Mesenteric fat pad (tissue), 1 donor: ENCODE data around the gene COL15A1. TPM values are rescaled to one million over a fixed set of nuclear protein-coding genes. Genes with fewer than 3 reads are reported as not detected.

Source experiments
- DNase-seq: peaks from one replicate; pipeline ENCODE4 v3.0.0-alpha.2; 2020; ENCODE audit warnings: low spot score
- total RNA-seq: library from RNA; stranded (reverse); fragmentation: NEBNext Ultra II Directional; extraction: Animal tissue kit (Norgen Biotek cat#: 25700); gene quantifications from one replicate; pipeline ENCODE4 v1.2.1, GENCODE V29; 2021
- donor health status: DM: yes; HTN: yes; CAD: no.

COL15A1 gene
- total RNA-seq, 1 donor from 2014 or later = 73.3 TPM

DNA sequence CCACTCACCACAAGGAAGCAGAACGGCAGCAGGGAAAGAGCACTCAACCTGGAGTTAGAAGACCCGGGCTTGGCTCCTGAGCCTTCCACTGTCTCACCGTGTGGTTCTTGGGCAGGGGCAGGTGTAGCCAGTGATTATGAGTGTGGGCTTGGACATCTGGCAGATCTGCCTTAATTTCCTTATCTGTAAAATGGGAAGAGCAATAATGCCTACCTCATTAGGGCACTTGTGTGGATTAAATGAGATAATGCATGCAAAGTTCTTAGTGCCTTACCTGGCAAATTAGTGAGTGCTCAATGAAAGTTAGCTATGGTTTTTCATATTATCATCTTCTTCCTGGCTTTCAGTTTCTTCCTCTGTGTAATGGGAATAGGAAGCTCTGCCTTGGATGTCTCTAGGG lies 28.1 kb upstream of the COL15A1 start:
- DNase-seq = no peak

DNA sequence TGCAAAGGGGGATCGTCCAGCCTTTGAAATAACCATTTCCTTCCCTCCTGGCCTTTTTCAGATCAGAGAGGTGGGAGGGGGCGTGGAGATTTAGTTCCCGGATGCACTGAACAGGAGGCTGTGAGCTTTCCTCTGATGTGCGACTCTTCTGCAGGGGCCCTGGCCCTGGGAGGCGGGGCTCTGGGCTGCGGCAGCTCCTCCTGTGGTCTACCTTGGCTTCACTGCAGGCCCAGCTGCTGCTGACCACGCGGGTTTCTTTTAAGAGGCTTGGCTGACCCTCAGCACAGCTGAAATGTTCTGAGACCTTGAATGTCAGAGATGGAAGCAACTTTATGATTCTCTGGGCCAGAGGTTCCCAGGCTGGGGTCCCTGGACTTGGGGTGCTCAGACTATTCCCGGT lies 27.0 kb upstream of the COL15A1 start:
- no peak for DNase-seq

- no peak for DNase-seq
Measured at GRCh38 chr9:98917746-98918487, 25.8 kb upstream of the COL15A1 start.

DNA sequence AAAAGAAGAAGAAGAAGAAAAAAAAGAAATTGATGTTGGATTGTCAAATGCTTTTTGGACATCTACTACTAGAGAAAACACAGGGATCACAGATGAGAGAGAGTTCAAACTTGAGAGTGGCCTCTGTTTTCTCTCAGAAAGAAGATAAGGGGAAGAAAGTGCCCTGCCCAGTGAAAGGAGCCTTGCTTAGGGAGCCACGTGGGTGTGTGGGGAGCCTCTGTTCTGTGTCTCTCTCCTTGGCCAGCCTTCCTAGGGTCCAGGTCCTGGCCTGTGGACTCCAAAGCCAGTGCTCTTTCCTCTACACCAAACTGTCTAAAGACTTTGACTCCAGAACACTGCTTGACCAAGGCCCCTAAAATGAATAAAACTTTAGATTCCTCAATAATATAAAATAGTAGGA lies 22.0 kb upstream of the COL15A1 start:
- no peak for DNase-seq

GRCh38 chr9:98922721-98923435 lies 20.8 kb upstream of the COL15A1 start:
- DNase-seq = no peak

DNA sequence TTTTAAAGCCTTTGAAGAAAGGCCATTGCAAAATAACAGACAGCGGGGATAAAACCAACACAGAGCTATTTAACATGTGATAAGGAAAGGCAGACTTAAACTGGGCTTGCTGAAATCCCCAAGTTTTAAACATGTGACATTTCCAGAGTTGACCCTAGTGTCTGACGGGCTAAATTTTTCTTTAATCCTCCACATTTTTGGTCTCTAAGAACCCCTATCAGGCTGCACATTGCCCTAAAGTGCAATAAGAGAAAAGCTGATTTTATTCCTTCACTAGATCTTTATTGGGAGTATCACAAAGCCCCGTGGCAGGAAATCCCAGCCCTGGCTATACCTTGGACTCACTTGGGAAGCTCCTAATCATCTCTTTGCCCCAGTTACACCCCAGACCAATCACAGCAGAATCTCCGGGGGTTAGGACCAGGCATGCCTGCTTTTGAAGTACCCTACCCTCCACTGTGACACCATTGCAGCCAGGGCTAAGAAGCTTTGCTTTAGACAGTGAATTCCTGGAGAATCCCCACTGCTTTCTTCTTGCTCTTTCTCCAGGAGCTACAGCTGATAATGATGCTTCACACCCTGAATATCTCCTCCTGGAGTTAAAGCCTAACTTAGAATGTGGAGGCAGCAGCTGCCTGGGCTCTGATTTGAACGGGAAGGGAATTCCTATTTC lies 20.1 kb upstream of the COL15A1 start:
- no peak for DNase-seq

- DNase-seq = no peak
Measured at GRCh38 chr9:98924946-98925820, 18.5 kb upstream of the COL15A1 start.

DNA sequence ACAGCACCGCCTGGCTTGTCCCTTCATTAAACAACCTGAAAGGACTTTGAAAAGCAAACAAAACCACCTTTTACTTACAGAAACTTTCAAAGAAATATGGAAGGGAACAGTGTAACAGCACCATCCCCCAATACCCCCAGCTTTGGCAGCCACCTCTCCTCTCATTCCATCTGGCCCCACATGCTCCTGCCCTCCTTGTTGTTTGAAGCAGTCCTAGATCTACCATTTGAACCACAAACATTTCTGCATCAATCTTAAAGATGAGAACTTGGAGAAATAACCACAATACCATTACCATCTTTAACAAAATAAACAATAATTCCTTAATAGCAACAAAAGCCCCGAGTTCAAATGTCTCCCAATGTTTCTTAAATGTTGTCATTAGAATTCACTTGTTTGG lies 17.8 kb upstream of the COL15A1 start:
- DNase-seq = no peak

- DNase-seq = no peak
Measured at GRCh38 chr9:98927724-98928123, 16.0 kb upstream of the COL15A1 start.

GRCh38 chr9:98929071-98929470 lies 14.6 kb upstream of the COL15A1 start:
- DNase-seq = no peak

DNA sequence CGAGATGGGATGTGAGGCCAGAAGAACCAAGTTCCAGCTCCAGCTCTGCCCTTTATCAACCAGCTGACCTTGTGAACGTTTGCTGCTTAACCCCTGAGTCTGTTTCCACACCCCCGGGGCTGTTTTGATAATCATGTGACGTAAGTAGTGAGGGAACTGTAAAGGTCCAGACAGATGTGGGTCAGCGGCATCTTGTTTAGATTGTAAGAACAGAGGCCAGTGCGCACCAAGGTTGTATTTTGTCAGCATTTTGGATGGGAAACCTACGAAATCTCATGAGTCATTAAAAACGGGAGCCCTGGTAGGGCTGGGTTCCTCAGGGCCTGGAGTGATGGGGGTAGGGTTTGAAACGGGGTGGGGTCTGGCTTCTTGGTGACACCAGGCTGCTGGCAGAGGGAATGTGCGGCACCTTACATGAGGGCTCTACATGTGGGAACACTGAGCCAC lies 13.8 kb upstream of the COL15A1 start:
- no peak for DNase-seq

DNA sequence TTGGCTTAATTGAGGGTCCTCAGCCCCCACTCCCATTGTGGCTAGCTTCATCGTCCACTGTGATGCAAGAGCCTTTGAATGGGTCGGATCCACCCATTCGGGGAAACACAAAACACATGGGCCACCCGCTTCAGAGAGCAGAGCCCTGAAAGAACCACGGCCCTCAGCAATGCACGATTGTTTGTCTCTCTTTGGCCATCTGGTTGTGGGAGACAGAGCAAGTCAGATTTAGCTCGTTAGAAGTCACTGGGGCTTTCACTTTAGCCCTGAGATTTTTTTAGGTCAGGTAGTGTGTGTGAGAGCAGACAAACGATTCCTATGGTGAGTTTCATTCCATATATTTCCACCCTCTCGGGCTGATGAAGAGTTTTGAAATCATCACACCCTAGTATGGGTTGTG lies 12.9 kb upstream of the COL15A1 start:
- DNase-seq = no peak

DNA sequence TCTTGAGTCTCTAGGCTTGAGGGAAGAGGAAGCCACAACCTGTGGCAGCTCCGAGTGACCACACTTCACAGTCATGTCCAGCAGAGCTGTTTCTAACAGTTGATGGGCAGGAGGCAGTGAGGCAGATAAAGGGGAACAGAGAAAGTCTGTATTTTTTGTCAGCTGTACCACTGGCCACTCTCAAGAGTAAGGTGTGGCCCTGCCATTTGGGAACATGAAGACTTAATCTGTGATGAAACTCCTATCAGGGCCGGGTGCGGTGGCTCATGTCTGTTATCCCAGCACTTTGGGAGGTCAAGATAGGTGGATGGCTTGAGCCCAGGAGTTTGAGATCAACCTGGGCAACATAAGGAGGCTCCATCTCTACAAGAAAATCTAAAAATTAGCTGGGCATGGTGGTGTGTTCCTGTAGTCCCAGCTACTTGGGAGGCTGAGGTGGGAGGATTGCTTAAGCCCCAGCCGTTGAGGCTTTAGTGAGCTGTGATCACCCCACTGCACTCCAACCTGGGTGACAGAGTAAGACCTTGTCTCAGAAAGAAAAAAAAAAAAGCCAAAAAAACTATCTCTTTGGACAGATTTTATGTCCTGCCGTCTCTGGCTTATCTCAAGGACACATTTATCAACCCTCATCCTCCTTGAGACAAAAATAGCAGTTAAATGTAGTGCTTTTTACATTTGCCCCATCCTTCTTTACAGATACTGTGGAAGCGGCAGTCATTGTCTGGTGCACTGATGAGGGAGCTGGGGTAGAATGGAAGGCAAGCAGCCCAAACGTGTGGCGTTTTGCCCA lies 11.9 kb upstream of the COL15A1 start:
- DNase-seq = no peak

DNA sequence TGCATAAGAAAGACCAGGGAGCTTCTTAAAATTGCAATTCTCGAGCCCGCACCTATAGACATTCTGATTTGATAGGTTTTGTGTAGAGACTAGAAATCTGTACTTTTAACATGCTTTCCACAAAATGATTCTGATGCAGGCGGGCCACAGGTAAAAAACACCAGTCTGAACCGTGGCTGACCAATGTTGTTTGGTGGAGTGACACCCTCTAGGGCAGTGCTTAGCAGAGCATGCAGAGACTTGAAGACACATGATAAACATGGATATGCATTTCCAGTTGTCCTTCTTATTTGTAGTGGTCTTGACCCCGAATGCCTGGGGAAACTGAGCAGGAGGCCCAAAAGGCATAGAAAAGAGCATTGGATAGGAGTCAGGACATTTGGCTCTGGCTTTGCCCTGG lies 10.5 kb upstream of the COL15A1 start:
- DNase-seq = no peak

DNA sequence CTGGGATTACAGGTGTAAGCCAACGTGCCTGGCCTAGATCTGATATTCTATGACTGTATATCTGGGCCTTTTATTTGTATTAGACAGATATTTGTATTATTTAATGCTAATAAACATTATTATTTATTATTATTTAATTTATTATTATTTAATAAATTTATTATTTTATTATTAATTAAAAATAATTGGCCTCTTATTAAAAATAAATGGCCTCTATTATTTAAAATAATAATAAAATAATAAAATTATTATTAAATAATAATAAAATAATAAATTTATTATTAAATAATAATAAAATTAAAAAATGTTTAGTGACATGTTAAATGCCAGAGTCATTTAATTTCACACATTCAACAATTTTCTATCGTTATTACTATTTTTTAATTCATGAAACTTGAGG lies 9.8 kb upstream of the COL15A1 start:
- DNase-seq = no peak

DNA sequence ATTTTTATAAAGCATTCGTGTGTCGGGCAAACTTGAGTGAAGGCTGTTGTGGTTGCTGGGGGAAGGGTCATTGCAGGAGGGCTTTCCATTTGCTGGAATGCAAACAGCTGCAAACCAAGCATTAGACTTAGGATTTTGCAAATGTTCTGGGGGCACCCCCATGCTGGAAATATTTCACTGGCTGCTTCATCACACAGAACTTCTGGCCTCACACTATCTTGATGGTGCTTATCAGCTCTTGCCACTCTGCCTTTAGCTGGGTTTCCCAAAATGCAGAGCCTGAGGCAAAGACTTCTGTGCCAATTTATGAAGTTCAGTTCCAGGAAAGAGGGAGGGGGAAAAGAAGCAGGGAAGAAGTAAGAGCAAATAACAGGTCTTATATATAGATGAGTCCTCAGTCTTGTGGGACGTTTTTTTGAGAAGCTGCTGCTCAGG lies 8.6 kb upstream of the COL15A1 start:
- no peak for DNase-seq

- DNase-seq = no peak
Measured at GRCh38 chr9:98940276-98940675, 3.4 kb upstream of the COL15A1 start.

DNA sequence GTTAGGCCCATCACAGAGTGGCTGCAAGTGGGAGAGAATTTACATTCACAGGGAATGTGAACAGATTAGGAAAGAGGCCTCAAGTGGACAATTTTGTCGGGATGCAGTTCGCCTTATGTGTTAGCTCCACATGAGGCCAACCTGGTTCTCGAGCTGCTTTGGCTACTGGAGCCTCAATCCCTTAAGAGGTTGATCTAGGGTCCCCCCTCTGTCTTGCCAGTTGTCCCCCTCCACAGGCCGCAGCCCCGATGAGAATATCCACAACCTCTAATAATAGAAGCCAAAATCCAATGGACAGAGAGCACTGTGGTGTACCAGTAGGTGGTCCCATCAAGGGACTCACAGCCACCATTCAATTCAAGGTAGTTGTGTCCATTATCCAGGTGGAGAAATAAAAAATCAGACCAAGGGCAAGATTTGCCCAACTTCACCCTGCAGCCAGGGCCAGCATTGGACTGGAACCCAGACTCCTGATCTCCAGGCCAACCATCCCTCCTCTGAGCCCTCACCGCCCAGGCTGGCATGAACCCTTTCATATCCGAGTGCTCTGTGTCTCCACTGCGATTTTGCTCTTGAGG lies 1.7 kb upstream of the COL15A1 start:
- no peak for DNase-seq

GRCh38 chr9:98942906-98943681 lies 613 bp upstream of the COL15A1 start:
- DNase-seq = no peak
